GM10248 (cell line): ENCODE measurements around the gene KCNIP4.

Experiments
- CTCF ChIA-PET: fragments of 300-600 bp; sonication (Branson Sonifier 250); formaldehyde crosslinking; extraction: SDS; loops from one replicate; lab custom pipeline; 2021; ENCODE audit warnings: antibody characterized with exemption; lab: Yijun Ruan, JAX
- POLR2A ChIA-PET: fragments of 350-650 bp; sonication (Branson Sonifier 250); formaldehyde crosslinking; extraction: SDS; loops from one replicate; lab custom pipeline; 2020; ENCODE audit warnings: antibody characterized with exemption; lab: Yijun Ruan, JAX
- DNase-seq: peaks from one replicate; pipeline ENCODE4 v3.0.0; 2012; ENCODE audit errors: extremely low spot score
- CTCF ChIP-seq: IDR thresholded peaks from 2 replicates; pipeline ENCODE4 v1.5.1; 2012; ENCODE audit warnings: mild to moderate bottlenecking, low read depth; ENCODE audit errors: extremely low read depth, missing control alignments, control extremely low read depth

KCNIP4 gene

GRCh38 chr4:21885770-21886169, 62.8 kb downstream of the KCNIP4 start:
- TF ChIP-seq CTCF = no peak
- CTCF ChIA-PET = interaction anchor here (1.4 kb wide), 2 partner anchors 8 to 80 kb away, joined by 4 read pairs; no protein-coding TSS in a partner anchor
- DNase-seq = no peak
- POLR2A ChIA-PET = no interaction called here

- TF ChIP-seq CTCF = no peak
- ChIA-PET POLR2A (no interaction called here), CTCF (no interaction called here)
- DNase-seq = no peak
Observed at GRCh38 chr4:21885241-21885640, 63.3 kb downstream of the KCNIP4 start.

GRCh38 chr4:21884615-21885014, 64.0 kb downstream of the KCNIP4 start:
- TF ChIP-seq CTCF = no peak
- no peak for DNase-seq
- POLR2A ChIA-PET = no interaction called here
- CTCF ChIA-PET = no interaction called here

GRCh38 chr4:21882051-21882839, 66.3 kb downstream of the KCNIP4 start:
- POLR2A ChIA-PET = no interaction called here
- no peak for DNase-seq
- CTCF ChIA-PET = interaction anchor here (0.9 kb wide), 1 partner anchor 410 kb away, joined by 3 read pairs; no protein-coding TSS in a partner anchor
- no peak for TF ChIP-seq CTCF

GRCh38 chr4:21879187-21879586, 69.4 kb downstream of the KCNIP4 start:
- ChIA-PET POLR2A (no interaction called here), CTCF (interaction anchor here (0.7 to 1.2 kb wide), 3 partner anchors 9 to 29 kb away, joined by 3 read pairs; no protein-coding TSS in a partner anchor)
- DNase-seq = no peak
- TF ChIP-seq CTCF = no peak

- TF ChIP-seq CTCF = no peak
- POLR2A ChIA-PET = no interaction called here
- no peak for DNase-seq
- CTCF ChIA-PET = no interaction called here
Observed at GRCh38 chr4:21876711-21877110, 71.9 kb downstream of the KCNIP4 start.
